ENCODE data around the gene TMEM9.

Gene TMEM9

DNA sequence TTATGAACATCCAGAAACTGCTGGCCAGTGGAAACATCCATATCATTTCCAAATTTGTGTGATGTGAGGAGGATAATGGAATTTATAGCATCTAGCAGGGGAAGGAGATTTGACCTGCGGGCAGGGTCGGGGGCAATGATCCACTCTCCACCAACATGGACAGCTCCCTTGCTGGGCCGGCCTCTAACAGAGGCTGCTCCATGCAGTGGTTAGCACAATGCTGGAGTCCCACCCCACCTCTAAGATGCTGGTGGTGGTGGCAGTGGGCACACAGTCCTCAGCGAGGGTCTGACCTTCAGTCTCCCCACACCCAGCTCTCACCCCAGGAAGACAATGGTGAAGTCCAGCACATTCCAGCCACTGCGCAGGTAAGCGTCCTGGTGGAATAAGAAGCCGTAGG, 60.7 kb downstream of the TMEM9 start:
- TF ChIP-seq, protein P1, sequence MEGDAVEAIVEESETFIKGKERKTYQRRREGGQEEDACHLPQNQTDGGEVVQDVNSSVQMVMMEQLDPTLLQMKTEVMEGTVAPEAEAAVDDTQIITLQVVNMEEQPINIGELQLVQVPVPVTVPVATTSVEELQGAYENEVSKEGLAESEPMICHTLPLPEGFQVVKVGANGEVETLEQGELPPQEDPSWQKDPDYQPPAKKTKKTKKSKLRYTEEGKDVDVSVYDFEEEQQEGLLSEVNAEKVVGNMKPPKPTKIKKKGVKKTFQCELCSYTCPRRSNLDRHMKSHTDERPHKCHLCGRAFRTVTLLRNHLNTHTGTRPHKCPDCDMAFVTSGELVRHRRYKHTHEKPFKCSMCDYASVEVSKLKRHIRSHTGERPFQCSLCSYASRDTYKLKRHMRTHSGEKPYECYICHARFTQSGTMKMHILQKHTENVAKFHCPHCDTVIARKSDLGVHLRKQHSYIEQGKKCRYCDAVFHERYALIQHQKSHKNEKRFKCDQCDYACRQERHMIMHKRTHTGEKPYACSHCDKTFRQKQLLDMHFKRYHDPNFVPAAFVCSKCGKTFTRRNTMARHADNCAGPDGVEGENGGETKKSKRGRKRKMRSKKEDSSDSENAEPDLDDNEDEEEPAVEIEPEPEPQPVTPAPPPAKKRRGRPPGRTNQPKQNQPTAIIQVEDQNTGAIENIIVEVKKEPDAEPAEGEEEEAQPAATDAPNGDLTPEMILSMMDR (IDR thresholded peaks at IDR 0.05; ENCODE audit: borderline replicate concordance, control extremely low read depth, extremely low read depth, insufficient read depth, missing control alignments): no peak
- in situ Hi-C loops (cut with MboI; ENCODE audit: low sequenced_read_pairs, unreplicated experiment): no loop called here
- DNase-seq (ENCODE audit: low spot score): no peak

DNA sequence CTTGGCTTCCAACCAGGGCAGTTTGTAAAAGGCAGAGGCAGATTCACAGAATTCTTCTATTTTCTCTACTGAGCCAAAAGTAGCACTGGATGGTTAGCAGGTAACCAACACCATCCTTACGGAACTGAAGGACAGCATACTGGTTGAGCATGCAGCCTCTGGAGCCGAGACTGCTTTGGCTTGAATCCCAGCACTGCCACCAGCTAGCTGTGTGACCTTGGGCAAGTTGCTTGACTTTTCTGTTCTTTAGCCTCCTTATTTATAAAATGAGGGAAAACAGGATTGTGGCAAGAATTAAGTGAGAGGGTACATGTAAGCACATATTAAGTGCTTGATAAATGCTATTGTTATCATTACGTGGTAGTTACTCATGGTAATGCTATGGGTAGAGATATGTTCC, 61.5 kb downstream of the TMEM9 start:
- TF ChIP-seq, protein P1 (IDR thresholded peaks at IDR 0.05; ENCODE audit: borderline replicate concordance, control extremely low read depth, extremely low read depth, insufficient read depth, missing control alignments): no peak
- no peak for DNase-seq (ENCODE audit: low spot score)
- in situ Hi-C loops (cut with MboI; ENCODE audit: low sequenced_read_pairs, unreplicated experiment): no loop called here

DNA sequence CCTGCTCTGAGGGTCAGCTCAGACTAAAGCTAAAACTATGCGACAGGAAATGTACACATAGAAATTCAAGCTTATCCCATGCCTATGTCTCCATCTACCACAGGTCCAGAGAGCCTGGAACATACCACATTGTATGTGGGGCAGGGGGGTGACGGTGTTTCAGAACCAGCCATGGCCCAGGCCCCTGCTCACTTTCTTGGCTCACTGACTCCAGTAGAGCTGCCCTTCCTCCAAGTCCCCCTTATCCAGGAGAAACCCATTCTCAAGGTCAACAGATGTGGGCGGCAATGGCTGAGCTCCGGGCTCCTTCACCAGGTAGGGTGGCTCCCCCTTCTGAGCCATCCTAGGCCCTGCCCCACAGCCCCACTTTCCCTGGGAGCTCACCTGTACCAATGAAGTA, 63.0 kb downstream of the TMEM9 start:
- in situ Hi-C loops (cut with MboI; ENCODE audit: low sequenced_read_pairs, unreplicated experiment): no loop called here
- TF ChIP-seq, protein P1 (IDR thresholded peaks at IDR 0.05; ENCODE audit: borderline replicate concordance, control extremely low read depth, extremely low read depth, insufficient read depth, missing control alignments): no peak
- no peak for DNase-seq (ENCODE audit: low spot score)

DNA sequence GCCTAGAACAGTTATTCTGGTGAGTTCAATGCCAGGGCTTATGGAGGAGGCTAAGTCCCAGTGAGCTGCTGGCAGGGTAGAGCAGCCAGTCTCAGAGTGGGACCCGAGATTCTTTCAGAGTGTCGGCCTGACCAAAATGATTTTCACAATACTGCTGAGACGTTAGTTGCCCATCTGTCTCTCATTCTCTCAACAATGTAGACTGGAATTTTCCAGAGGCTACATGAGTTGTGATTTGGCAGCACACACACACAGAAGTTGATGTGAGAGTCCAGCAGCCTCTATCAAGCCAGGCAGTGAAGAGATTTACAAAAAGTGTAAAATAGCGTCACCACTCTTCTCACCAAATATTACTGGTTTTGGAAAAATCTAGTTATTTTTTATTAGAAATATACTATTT, 63.7 kb downstream of the TMEM9 start:
- in situ Hi-C loops (cut with MboI; ENCODE audit: low sequenced_read_pairs, unreplicated experiment): no loop called here
- DNase-seq (ENCODE audit: low spot score): no peak
- TF ChIP-seq, protein P1 (IDR thresholded peaks at IDR 0.05; ENCODE audit: borderline replicate concordance, control extremely low read depth, extremely low read depth, insufficient read depth, missing control alignments): no peak

DNA sequence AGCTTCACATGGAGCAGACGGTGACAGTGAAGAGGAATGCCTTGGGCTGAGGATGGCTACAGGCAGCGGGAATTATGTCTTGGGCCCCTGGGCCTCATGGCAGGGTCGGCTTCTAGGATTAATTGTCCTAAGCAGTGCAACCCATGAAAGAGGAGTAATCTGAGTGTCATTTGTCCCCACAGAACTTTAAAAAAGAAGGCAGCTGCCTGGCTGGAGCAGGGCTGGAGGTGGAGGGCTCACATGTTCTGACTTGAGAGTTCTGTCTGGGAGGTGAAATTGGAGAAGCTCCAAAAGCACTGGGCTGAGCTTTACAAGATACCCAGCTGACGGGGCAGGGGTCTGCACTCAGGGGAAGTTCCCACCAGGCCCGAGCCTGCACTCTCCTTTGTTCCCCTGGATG, 64.7 kb downstream of the TMEM9 start:
- TF ChIP-seq, protein P1 (IDR thresholded peaks at IDR 0.05; ENCODE audit: borderline replicate concordance, control extremely low read depth, extremely low read depth, insufficient read depth, missing control alignments): no peak
- no peak for DNase-seq (ENCODE audit: low spot score)
- in situ Hi-C loops (cut with MboI; ENCODE audit: low sequenced_read_pairs, unreplicated experiment): no loop called here

DNA sequence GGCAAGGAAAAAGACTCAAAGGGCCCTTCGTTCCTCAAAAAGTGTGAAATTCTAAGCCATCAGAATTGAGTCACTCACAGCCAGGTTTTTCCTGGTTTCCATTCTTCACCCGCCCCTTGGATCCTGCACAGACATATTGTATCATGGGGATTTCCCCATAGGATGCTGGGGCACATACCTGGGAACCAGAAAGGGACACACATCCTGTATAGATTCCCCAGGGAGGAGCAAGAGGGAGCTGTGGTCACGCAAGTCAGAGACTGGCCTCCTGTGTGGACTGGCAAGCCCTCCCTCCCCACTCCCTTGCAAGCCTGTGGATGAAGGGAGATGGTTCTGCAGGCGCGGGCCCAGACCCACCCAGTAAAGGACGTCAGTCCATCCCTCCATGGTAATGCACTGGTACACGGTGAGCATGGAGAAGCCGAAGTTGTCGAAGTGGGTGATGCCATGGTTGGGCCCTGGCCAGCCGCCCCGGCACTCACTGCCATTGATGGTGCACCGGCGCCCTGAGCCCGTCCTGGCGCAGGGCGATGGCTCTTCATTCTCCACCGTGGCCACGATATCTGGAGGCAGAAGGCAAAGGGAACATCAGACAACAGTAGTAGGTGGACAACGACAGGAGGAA, 65.3 kb downstream of the TMEM9 start:
- in situ Hi-C loops (cut with MboI; ENCODE audit: low sequenced_read_pairs, unreplicated experiment): no loop called here
- DNase-seq (ENCODE audit: low spot score): no peak
- TF ChIP-seq, protein P1 (IDR thresholded peaks at IDR 0.05; ENCODE audit: borderline replicate concordance, control extremely low read depth, extremely low read depth, insufficient read depth, missing control alignments): no peak
